GM04504 (cell line): Measurements from ENCODE around the gene MAP4K5.

Experiments used
- DNase-seq: peaks from one replicate; pipeline ENCODE4 v3.0.0-alpha.2; 2012; ENCODE audit warnings: low read depth

MAP4K5 gene

DNA sequence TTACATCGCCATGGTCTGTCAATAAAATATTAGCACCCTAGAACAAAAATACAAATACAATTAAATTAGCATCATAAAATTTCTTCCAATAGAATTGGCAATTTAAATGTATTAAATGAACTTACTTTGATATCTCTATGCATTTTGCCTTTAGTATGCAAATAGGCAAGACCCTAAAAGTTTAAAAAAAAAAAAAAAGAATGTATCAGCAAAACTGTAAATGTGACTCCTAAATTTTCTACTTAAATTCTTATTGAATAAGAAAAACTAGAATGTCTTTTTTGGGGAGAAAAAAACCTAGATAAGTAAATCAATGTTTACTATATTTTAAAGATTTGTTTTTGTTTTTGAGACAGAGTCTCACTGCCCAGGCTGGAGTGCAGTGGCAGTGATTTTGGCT is 56.2 kb downstream of the MAP4K5 start:
- DNase-seq, result no peak

DNA sequence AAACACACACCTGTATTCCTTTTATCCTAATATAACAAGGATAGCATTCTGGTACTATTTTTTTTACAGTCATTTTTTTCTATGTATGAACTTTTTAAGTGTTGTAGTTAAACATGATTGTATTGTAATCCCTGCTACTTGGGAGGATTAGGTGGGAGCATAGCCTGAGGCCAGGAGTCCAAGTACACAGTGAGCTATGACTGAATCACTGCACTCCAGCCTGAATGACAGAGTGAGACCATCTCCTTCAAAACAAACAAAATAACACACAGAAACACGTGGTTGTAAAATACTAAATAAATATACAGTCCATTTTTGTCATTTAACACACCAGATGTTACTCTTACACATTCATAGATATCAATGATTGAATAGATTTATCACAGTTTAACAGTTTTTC is 56.9 kb downstream of the MAP4K5 start:
- DNase-seq, result no peak

DNA sequence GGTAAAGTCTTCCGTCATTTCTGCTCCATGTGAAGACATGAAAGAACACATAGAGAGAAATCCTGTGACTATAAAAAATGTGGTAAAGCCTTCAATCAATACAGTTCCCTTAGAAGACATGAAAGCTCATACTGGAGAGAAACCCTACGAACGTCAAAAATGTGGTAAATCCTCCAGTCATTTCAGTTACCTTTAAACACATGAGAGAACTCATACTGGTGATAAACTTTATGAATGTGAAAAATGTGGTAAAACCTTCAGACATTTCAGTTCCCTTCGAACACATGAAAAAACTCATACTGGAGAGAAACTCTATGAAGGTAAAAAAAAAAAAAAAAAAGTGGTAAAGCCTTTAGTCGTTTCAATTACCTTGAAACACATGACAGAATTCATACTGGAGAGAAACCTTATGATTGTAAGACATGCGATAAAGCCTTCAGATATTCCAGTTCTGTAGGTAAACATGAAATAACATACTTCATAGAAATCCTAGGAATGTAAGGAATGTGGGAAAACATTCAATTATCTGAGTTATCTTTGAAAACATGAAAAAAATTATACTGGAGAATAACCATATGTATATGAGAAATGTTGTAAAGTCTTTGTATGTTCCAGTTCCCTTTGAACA is 60.4 kb downstream of the MAP4K5 start:
- no peak for DNase-seq

DNA sequence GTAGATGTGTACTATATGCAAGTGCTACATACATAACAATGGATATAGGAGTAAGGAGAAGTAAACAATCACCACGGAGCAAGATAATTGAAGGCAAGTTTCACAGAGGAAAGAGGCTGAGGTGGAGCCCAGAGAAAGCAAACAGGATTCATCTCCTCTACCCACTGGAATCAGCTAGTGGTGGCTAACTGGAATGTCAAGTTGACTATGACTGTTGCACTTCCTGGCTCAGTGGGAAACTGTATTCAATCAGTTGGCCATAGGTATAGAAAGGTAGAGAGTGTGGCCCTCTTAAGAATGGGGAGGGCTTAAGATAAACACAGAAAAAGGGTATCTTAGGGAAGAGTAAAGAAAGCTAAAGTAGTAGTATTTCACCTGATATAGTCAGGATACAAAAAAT is 62.4 kb downstream of the MAP4K5 start:
- no peak for DNase-seq

DNA sequence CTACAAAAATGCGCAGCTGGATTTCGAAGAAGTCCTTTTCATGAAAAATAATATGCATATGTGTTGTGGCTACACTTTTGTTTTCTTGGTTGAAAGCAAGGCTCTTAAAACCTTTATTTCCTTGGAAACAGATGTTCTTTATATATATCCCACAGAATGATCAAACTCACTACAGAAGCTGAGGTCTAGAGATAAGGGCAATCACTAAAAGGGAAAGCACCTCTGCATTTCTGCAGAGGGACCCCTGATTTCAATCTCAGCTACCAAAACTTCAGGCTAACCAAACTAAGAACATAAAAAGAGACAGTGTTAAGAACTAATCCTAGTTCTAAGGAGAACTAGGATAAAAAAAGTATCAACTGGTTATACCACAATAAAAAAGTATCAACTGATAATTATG is 70.3 kb downstream of the MAP4K5 start:
- DNase-seq, result no peak

DNA sequence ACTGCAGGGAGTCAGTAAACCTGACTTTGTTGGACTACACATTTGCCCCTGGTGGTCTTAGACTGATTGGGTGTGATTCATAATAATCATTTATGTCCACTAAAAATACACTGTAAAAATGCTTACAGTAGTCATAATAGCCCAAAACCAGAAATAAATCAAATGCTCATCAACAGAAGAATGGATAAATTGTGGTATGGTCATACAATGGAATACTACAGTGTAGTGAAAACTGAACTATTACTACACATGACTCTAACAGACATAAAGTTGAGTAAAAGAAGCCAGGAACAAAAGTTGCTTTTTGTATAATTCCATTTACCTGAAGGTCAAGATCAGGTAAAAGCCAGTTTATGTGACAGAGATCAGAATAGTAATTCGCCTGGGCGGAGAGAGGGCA is 78.5 kb downstream of the MAP4K5 start:
- DNase-seq, result no peak

DNA sequence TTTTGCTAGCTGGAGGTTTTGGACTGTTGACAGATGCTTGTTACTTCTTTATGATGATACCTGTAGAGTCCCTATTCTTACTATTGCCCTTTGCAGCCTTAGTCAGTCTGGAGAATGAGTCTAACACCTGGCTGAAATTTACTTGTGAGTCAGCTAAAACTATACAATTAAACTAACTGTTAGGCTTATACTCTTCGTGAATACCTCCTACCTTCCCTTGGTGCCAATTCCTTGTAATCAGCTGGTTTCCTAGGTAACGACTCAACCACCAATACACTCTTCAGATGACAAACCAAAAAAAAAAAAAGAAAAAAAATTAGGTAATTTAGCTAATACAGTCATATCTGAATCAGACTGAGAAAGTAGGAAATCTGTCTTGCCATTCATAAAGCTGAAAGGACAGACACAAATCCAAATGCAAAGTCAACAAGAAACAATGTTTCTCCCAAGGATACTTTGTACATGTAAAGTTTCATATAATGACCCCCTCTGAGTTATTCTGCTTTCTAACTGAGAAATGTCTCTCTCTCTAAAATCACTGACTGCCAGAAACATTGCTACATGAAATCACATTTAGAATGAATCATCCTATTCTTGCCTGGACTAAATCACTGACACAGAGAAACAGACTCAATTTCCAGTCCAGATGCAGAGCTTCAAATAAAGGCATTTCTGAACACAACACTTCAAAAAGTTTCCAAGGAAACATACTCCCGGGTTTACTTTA is 79.2 kb downstream of the MAP4K5 start:
- DNase-seq, result peak; percentile 54

DNA sequence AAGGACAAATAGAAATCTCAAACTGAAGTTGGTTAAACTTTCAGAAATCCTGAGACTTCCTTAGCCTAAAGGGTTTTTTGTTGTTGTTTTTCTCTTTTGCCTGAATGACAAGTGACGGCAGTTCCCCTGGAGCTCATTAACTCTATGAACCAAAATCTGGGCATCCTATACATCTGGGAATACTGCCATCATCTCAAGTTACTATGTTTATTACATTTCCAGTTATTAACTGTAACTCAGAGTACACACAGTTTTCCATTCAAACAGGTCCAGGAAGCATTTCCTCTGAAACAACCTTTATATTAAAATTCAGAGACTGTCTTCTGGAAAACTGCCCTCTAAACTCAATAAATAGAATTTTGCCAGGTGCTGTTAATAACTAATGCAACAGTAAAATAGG is 80.1 kb downstream of the MAP4K5 start:
- no peak for DNase-seq

DNA sequence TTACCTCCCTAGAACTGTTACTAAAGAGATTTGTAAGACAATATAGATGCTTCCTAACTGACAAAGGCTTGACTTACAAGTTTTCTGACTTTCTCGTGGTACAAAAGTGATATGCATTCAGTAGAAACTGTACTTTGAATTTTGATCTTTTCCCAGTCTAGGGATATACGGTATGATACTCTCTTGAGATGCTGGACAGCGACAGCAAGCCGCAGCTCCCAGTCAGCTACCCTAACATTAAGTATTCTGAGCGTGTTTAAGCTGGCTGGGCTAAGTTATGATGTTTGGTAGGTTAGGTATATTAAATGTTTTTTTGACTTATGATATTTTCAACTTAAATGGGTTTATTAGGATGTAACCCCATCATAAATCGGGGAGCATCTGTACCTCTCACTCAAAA is 80.5 kb downstream of the MAP4K5 start:
- no peak for DNase-seq

DNA sequence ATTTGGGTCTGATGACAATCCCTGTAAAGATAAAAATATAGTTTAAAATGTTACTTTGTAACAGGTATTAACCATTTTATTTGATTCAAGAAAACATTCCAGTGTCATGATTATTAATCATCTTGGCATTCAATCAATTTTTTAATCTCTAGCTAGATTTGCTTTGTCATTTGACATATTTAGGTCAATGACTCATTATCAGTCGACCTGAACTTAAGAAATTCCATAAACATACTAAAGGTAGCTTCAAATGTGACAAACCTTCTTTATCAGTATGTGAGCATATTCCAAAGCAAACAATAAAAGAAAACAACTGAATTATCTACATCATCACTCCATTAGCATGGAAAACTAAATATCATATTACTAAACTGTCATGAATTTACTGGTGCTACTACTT is 84.9 kb downstream of the MAP4K5 start:
- no peak for DNase-seq

DNA sequence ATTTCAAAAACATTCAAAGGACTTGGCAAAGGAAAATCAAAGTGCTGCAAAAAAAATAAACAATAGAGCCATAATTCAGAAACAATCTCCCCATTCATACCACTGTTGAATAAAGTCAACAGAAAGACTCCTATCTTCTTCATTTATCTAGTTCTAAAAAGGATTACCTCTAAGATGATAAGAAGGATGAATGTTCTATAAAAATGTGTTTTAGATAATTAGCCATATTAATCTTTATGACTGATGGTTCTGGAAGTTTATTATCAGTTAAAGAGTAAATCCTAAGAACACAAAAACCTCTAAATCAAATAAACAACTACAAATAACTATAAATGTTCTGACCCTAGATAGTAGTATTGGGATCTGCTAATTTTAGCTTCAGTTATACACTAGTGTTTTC is 97.8 kb downstream of the MAP4K5 start:
- no peak for DNase-seq

DNA sequence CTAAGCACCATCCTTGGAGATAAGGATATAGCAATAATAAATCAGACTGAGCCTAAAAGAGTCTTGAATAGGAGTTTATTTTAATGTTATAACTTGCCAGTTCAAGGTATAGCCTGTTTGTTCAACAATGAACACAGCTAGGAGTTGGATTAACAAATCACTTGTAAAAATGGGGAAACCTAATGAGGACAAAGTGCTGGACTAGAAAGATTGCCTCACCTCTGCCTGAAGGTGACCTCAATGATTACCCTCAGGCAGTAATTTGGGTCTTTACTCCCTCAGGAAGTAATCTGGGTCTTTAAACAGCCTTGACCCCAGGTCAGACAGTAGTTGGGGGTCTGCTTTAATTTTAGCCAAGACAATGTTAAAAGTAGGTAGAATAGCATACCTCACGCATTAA is 100.2 kb downstream of the MAP4K5 start:
- no peak for DNase-seq

DNA sequence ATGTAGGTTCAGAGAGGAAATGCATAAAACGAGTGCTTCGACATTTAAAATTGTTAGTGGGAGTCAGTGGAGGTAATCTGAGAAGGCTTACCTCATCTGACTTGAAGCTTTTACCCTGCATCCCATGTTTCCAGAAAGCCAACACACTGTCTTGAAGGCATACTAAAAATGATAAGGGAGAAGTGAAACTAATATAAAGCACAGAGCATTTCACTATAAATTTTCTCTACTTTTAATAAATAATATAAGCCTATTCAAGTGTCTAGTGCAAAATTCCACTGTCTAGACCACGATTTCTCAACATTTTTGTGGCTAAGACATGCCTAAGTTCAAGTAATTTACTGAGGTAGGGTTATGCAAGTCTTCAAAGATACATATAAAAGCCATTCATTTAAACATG is 106.6 kb downstream of the MAP4K5 start:
- no peak for DNase-seq

DNA sequence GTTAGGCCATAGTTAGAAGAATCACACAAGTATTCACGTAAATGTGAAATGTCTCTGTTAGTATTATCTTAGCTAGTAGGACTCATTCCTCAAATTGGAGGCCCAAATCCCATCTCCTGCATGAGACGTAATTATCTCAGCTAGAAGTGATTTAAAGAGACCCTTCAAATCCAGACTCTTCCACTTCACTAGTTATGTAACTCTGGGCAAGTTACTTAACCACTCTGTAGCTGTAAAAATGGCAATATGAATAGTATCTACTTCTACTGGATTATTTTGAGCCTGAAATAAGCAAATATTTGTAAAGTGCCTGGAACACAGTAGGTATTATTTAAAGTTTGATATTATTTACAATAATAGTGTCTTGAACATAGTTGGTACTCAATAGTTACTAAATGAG is 107.3 kb downstream of the MAP4K5 start:
- no peak for DNase-seq

DNA sequence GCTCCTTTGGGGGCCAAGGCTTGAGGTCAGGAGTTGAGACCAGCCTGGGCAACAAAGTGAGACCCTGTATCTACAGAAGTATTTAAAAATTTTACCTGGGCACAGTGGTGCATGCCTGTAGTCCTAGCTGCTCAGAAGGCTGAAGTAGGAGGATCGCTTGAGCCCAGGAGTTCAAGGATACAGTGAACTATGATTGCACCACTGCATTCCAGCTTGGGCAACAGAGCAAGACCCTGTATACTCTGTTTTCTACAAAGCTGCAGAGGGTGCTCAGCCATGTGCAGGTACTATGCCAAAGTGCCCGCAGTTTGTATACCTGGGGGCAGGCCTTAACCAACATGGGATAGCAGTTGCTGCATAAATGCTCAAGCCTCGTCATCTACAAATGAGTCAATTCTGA is 108.8 kb downstream of the MAP4K5 start:
- no peak for DNase-seq

DNA sequence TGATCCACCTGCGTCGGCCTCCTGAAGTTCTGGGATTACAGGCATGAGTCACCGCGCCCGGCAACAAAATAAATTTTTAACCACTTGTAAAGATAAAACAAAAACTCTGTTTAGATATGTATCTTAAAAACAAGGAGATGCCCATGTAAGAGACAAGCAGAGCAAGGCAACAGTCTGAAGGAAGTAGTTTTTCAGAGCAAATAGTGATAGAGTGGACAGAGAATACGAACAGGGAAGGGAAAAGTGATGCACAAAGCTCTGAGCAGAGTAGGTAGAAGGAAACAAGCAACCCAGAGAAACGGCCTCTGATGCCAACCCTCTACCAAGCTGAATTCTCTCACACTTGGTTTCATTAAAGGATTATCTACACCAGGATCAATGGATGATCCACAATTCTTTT is 110.9 kb downstream of the MAP4K5 start:
- no peak for DNase-seq

DNA sequence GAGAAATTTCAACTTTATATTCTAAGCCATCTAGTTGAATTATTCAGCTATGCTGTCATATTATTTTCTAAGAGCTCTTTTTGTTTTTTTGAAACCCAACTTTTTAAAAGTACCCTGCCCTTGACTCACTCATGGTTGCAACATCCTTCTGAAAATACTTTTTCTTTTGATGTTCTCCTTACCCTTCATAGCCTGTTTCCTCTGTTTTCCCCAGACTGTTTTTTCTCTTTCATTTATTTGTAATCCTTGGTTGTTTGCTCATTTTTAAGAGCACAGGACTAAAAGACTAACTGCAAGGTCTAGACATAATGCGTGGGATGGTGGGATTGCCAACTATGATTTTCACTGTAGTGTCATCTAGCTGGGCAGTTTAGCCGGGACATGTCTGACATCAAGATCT is 114.5 kb downstream of the MAP4K5 start:
- no peak for DNase-seq

DNA sequence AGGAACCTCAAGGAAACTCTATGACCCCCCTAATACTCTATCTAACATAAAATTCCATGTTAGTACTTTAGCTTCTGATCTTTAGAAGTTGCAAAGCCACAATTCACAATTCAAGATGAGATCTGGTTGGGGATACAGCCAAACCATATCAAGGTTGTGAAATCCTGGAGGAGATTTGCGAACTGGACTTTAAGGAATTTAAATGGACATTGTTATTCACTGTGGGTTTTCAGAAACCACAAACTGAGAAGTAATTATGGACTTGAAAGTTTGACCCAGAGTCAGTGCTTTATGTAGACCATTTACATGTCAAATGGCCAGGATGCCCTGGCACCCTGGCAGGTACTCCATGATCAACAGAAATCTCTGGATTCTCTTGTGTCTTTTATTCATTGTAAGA is 121.4 kb downstream of the MAP4K5 start:
- peak; percentile 57 for DNase-seq

DNA sequence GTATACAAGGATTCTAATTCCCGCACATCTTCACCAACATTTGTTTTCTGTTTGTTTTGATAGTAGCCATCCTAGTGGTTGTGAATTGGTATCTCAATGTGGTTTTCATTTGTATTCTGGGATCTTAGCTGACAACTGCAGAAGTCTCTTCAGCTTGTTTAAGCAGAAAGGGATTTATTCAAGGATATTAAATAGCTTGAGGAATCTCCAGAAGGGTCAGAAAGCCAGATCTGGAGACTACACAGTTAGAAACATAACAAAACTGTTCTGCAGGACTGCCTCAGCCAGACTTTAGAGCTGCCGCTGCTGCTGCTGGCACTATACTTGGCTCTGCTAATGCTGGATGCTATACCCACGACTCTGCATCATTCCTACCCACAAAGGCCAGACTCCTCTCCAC is 122.3 kb downstream of the MAP4K5 start:
- DNase-seq, result no peak

DNA sequence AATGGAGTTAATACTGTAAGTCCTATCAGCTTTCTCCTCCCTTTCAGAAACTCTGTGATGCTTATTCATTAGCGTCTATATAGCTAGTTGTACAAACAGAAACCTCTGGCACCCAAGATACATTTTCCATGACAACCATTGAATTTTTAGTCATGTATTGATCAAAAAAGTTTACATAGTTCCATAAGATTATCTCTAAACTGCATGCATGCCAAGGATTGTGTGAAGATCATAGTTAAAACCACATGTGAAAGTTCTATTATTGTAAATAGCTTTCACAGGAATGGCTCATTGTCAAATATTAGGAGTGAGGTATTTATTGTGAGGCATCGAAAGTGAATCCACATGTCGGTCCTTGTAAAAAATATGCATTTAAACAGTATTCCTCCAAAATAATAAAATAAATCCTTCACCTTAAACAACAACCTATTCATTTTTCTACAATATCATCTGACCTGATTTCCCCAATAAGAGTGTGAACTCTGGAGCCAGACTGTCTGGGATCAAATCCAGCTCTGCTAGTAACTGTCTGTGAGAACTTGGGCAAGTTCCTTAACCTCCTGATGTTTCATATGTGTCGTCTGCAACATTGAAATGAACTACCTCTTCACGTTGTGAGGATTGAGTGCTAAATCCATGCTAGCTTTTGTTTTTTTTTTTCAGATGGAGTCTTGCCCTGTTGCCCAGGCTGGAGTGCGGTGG is 125.1 kb downstream of the MAP4K5 start:
- no peak for DNase-seq

DNA sequence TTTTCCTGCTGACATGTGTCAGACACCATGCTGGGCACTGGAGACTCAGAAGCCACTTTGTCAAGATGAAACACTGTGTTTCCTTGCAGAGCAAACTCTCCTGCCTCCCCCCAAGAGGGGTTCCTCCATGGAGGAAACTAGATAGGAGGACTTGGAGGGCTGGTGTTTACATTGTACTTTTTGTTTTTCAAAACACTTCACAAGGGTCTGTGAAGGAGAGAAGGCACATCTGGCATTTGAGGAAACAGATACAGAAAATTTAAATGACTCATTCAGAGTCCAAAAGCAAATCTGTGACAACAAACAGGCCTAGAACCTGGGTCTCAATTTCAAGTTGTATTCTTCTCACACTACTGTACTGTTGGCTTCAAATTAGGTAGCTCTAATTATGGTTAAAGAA is 128.9 kb downstream of the MAP4K5 start:
- no peak for DNase-seq

DNA sequence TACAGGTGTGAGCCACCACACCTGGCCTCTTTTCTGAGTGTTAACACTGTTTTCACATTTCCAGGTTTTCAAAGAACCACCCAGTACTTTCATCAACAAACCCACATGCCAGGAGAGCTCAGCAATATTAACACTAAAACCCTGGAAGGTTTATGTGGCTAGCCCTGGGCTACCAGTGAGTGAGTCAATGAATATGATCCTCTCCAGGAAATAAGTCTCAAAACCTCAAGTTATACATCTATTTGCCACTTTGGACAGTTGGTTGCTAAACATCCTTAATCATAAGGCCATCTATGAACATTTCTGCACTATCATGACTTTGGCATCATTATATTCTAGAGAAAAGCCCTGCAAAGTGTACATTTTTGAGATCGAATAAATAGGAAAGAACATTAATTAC is 129.4 kb downstream of the MAP4K5 start:
- no peak for DNase-seq

DNA sequence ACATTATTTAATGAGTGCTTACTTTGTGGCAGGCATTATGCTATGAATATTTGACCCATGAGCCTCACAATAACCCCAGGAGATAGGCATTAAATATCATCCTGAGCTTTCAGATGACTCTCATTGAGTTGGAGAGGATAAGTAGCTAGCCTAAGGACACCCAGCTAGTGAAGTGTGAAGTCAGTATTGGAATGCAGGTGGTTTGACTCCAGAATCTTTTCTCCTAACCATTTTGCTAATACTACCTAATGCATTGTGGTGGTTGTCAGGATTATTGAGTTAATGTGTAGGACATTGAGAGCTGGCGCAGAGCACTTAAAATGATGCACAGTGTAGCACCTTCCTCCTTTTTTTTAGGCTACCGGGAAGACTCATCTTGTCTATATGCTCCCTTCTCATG is 131.9 kb downstream of the MAP4K5 start:
- no peak for DNase-seq
